ENCODE measurements around the gene ARHGEF17.

DNA sequence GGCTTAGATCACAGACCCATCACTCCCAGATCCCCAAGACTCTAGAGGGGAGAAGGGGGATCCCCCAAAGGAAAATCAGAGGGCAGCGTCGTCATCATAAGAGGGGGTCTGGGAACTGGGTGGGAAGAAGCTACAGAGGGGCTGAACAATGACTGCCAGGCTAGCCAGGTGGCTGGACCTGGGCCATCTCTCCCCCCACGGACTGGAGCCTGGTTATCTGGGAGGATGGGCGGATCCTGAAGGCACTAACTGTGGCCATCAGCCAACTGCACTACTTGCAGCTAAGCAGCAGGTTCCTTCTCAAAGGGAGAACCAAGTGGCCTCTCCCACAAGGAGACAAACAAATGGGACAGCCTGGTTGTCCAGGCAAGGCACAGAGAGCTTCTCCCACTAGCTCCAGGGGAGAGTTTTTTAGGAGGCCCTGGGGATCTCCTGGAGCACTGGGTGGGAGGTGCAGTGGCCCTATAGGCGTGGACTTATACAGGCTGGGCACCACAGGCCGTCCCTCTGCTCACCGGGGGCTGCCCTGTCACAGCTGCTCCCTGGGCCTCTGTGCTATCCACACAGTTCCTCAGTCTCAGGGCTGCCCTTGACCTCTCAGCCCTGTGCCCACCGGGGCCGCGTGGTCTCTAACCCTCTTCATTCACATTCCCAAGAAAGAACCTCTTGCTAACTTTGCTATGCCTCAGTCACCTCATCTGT lies 20.5 kb upstream of the ARHGEF17 start:
- TF ChIP-seq, protein P1, sequence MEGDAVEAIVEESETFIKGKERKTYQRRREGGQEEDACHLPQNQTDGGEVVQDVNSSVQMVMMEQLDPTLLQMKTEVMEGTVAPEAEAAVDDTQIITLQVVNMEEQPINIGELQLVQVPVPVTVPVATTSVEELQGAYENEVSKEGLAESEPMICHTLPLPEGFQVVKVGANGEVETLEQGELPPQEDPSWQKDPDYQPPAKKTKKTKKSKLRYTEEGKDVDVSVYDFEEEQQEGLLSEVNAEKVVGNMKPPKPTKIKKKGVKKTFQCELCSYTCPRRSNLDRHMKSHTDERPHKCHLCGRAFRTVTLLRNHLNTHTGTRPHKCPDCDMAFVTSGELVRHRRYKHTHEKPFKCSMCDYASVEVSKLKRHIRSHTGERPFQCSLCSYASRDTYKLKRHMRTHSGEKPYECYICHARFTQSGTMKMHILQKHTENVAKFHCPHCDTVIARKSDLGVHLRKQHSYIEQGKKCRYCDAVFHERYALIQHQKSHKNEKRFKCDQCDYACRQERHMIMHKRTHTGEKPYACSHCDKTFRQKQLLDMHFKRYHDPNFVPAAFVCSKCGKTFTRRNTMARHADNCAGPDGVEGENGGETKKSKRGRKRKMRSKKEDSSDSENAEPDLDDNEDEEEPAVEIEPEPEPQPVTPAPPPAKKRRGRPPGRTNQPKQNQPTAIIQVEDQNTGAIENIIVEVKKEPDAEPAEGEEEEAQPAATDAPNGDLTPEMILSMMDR (IDR thresholded peaks at IDR 0.05): no peak
- TF ChIP-seq POLR2A (IDR thresholded peaks at IDR 0.05): no peak

Measured in thyroid gland (tissue), 4 donors.